ENCODE data around the gene CCNA2. TPM values are rescaled to one million over a fixed set of nuclear protein-coding genes. Genes with fewer than 3 reads are reported as not detected.

The CCNA2 gene
- polyA plus RNA-seq (2011; rRNA removed), result 13.1 and 18.6 TPM in 2 replicates
- 4.8 and 10.8 TPM in 2 replicates for polyA minus RNA-seq (2011; rRNA and poly(A)+ RNA removed)

GRCh38 chr4:121823505-121824170 lies at the start of gene CCNA2:
Gene CCNA2, minus strand, starts transcription at chr4:121823883. Its CDS starts 255 bp downstream, at chr4:121823628.
- Histone ChIP-seq H3K4me3 (ENCODE audit: low read depth, low read length) (peak within 1 kb of the TSS; percentile 83), H3K27me3 (ENCODE audit: control insufficient read depth, insufficient read depth, low read length) (no peaks in the 10 kb centered on the region), H3K9me3 (ENCODE audit: control insufficient read depth, insufficient read depth, low read length) (no peaks in the 10 kb centered on the region), H3K27ac (ENCODE audit: low read depth, low read length) (no peak within 1 kb of the TSS)
- DNase-seq (ENCODE audit: low read depth, low spot score), result peak; percentile 89
- CTCF ChIA-PET, result interaction anchor here (1.4 to 1.6 kb wide), 3 partner anchors 87 to 453 kb away, joined by 4 to 8 read pairs (median 7); no protein-coding TSS in a partner anchor
- POLR2A ChIA-PET, result interaction anchor here (0.6 to 1.1 kb wide), 3 partner anchors 31 to 127 kb away, joined by 3 to 4 read pairs (median 4); partner anchors contain the start of gene BBS7
- TF ChIP-seq CTCF (IDR thresholded peaks at IDR 0.05; ENCODE audit: low read depth, low read length), result 0 out of 2 replicates have a peak, but pooled peaks have one; percentile 6

- DNase-seq (ENCODE audit: low read depth, low spot score), result peak; percentile 85
- peak within 1 kb of the TSS; percentile 81 for H3K4me3 ChIP-seq (ENCODE audit: low read depth, low read length)
- POLR2A ChIA-PET, result interaction anchor here (0.6 to 1.1 kb wide), 3 partner anchors 46 to 173 kb away, joined by 3 to 4 read pairs (median 3); partner anchors contain the start of gene CCNA2
- peak within 1 kb of the TSS; percentile 74 for H3K27ac ChIP-seq (ENCODE audit: low read depth, low read length)
- H3K9me3 ChIP-seq (ENCODE audit: control insufficient read depth, insufficient read depth, low read length), result 0 out of 2 replicates have a peak, but pooled peaks cover 3% of the 10 kb centered on the region
- TF ChIP-seq CTCF (IDR thresholded peaks at IDR 0.05; ENCODE audit: low read depth, low read length), result no peak
- no peaks in the 10 kb centered on the region for H3K27me3 ChIP-seq (ENCODE audit: control insufficient read depth, insufficient read depth, low read length)
- CTCF ChIA-PET, result interaction anchor here (0.7 to 1.3 kb wide), 4 partner anchors 14 to 708 kb away, joined by 3 to 5 read pairs (median 3); no protein-coding TSS in a partner anchor
Observed at GRCh38 chr4:121869841-121870822, 46.4 kb upstream of the CCNA2 start, which contains the start of gene BBS7. Gene BBS7, minus strand, starts transcription at chr4:121870474. Its CDS starts 161 bp downstream, at chr4:121870313.

GRCh38 chr4:121863799-121864198 lies 40.1 kb upstream of the CCNA2 start:
- H3K9me3 ChIP-seq (ENCODE audit: control insufficient read depth, insufficient read depth, low read length), result no peaks in the 10 kb centered on the region
- H3K4me3 ChIP-seq (ENCODE audit: low read depth, low read length), result no peak overlapping the region
- DNase-seq (ENCODE audit: low read depth, low spot score), result no peak
- ChIA-PET CTCF (no interaction called here), POLR2A (no interaction called here)
- no peak for TF ChIP-seq CTCF (IDR thresholded peaks at IDR 0.05; ENCODE audit: low read depth, low read length)
- no peak overlapping the region for H3K27ac ChIP-seq (ENCODE audit: low read depth, low read length)
- H3K27me3 ChIP-seq (ENCODE audit: control insufficient read depth, insufficient read depth, low read length), result no peaks in the 10 kb centered on the region

GRCh38 chr4:121861426-121861825 lies 37.7 kb upstream of the CCNA2 start:
- POLR2A ChIA-PET, result no interaction called here
- CTCF ChIA-PET, result no interaction called here
- TF ChIP-seq CTCF (IDR thresholded peaks at IDR 0.05; ENCODE audit: low read depth, low read length), result no peak
- Histone ChIP-seq H3K4me3 (ENCODE audit: low read depth, low read length) (no peak overlapping the region), H3K27me3 (ENCODE audit: control insufficient read depth, insufficient read depth, low read length) (no peaks in the 10 kb centered on the region), H3K27ac (ENCODE audit: low read depth, low read length) (no peak overlapping the region), H3K9me3 (ENCODE audit: control insufficient read depth, insufficient read depth, low read length) (no peaks in the 10 kb centered on the region)
- no peak for DNase-seq (ENCODE audit: low read depth, low spot score)
